Vagina (tissue), 2 donors: ENCODE data around the gene MYCN. TPM values are rescaled to one million over a fixed set of nuclear protein-coding genes. Genes with fewer than 3 reads are reported as not detected.
A peak's percentile ranks its signal among the peaks of the same experiment; 100 is the strongest.

Source experiments
- DNase-seq, 2 donors: peaks; one replicate each; pipeline ENCODE4 v3.0.0-alpha.2; 2017; ENCODE audit errors: extremely low spot score in 2 of 2
- H3K27ac ChIP-seq: fragments of 200-600 bp; sonication (generic); one replicate; pipeline ENCODE4 v1.5.1; 2019
- H3K27me3 ChIP-seq: fragments of 200-600 bp; sonication (generic); one replicate; pipeline ENCODE4 v1.5.1; 2019
- H3K36me3 ChIP-seq, 2 donors: fragments of 200-600 bp; sonication (generic); one replicate each; pipeline ENCODE4 v1.5.1; 2017 to 2019
- H3K4me1 ChIP-seq: fragments of 200-600 bp; sonication (generic); one replicate; pipeline ENCODE4 v1.5.1; 2019
- H3K4me3 ChIP-seq, 2 donors: fragments of 200-600 bp; sonication (generic); 1 replicate in 1 of 2; 2 replicates in 1 of 2; pipeline ENCODE4 v1.5.1; 2016 to 2019
- H3K9me3 ChIP-seq: fragments of 200-600 bp; sonication (generic); one replicate; pipeline ENCODE4 v1.5.1; 2019
- POLR2A ChIP-seq, 2 donors: fragments of 450-650 bp; IDR thresholded peaks; one replicate each; pipeline ENCODE4 v1.6.1; 2017; ENCODE audit warnings: antibody characterized with exemption in 2 of 2, mild to moderate bottlenecking in 2 of 2, moderate library complexity in 2 of 2
- POLR2AphosphoS5 ChIP-seq, 2 donors: sonication (generic); formaldehyde crosslinking; IDR thresholded peaks; one replicate each; pipeline ENCODE4 v1.9.0; 2017; ENCODE audit warnings: antibody characterized with exemption in 2 of 2, mild to moderate bottlenecking in 2 of 2, low read depth in 1 of 2; ENCODE audit not compliant: insufficient read depth in 1 of 2
- intact Hi-C: fragments of 100-400 bp; cut with DNase I; formaldehyde crosslinking; loops from one replicate; pipeline ENCODE4 v1.15.1; 2023
- total RNA-seq: library from RNA; depleted of rRNA; stranded (reverse); fragments of >200 nt; gene quantifications from one replicate; pipeline ENCODE4 v1.2.3, GENCODE V29; 2016
- TF ChIP-seq, protein P1 (sequence below), 3 experiments: fragments of 450-650 bp in 2 of 3; fragments of 200-600 bp in 1 of 3; sonication (generic) in 1 of 3; IDR thresholded peaks; one replicate each; pipeline ENCODE4 v1.5.1; 2017 to 2019; ENCODE audit warnings: antibody characterized with exemption in 3 of 3, mild to moderate bottlenecking in 2 of 3, moderate library complexity in 2 of 3

Gene MYCN
- 2.0 TPM for total RNA-seq

DNA sequence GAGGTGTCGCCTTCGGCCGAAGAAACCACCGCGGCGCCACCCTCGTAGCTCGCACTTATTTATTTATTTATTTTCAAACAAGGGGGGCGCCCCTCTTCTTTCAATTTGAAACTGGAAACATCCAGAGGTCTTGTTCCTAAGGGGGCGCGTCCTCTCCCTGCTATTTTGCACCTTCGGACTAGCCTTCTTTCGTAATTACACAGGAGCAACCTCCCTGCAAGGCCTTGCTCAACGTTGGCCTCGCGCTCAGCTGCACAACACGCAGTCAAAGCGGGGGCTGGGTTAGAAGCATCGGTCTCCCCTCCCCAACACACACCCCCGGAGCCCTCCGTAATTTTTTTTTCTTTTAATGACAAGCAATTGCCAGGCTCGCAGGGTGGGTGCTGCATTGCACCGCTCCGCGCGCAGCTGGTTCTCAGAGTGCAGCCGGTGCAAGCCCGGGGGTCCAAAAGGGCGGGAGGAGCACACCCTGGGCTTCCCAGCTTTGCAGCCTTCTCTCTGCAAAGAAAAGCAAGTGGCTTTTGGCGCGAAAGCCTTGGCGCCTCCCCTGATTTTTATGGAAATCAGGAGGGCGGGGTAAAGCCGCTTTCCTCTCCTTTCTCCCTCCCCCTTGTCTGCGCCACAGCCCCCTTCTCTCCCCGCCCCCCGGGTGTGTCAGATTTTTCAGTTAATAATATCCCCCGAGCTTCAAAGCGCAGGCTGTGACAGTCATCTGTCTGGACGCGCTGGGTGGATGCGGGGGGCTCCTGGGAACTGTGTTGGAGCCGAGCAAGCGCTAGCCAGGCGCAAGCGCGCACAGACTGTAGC is at the start of gene MYCN:
TSS of gene MYCN (plus strand) at position 697 of the 807 bp plus-strand sequence. CDS start 1,515 bp downstream, outside the sequence.
- H3K4me1 ChIP-seq, result peaks cover 47% of the 10 kb centered on the region
- peak within 1 kb of the TSS; percentile 48 to 61 for H3K4me3 ChIP-seq
- DNase-seq, result no peak
- TF ChIP-seq POLR2A (IDR thresholded peaks at IDR 0.05) (no peak), POLR2AphosphoS5 (IDR thresholded peaks at IDR 0.05; ENCODE audit: insufficient read depth in 1 of 2, low read depth in 1 of 2) (no peak)
- TF ChIP-seq, protein P1, sequence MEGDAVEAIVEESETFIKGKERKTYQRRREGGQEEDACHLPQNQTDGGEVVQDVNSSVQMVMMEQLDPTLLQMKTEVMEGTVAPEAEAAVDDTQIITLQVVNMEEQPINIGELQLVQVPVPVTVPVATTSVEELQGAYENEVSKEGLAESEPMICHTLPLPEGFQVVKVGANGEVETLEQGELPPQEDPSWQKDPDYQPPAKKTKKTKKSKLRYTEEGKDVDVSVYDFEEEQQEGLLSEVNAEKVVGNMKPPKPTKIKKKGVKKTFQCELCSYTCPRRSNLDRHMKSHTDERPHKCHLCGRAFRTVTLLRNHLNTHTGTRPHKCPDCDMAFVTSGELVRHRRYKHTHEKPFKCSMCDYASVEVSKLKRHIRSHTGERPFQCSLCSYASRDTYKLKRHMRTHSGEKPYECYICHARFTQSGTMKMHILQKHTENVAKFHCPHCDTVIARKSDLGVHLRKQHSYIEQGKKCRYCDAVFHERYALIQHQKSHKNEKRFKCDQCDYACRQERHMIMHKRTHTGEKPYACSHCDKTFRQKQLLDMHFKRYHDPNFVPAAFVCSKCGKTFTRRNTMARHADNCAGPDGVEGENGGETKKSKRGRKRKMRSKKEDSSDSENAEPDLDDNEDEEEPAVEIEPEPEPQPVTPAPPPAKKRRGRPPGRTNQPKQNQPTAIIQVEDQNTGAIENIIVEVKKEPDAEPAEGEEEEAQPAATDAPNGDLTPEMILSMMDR (IDR thresholded peaks at IDR 0.05), result peak in 2 of 3 experiments; percentile 39 to 81
- no peak within 1 kb of the TSS for H3K27ac ChIP-seq
- H3K36me3 ChIP-seq, result no peaks in the 10 kb centered on the region
- intact Hi-C loops, result loop anchor here (5.0 kb wide), 1 partner anchor 667 kb away; no protein-coding TSS in a partner anchor
- H3K9me3 ChIP-seq, result no peaks in the 10 kb centered on the region
- no peaks in the 10 kb centered on the region for H3K27me3 ChIP-seq

DNA sequence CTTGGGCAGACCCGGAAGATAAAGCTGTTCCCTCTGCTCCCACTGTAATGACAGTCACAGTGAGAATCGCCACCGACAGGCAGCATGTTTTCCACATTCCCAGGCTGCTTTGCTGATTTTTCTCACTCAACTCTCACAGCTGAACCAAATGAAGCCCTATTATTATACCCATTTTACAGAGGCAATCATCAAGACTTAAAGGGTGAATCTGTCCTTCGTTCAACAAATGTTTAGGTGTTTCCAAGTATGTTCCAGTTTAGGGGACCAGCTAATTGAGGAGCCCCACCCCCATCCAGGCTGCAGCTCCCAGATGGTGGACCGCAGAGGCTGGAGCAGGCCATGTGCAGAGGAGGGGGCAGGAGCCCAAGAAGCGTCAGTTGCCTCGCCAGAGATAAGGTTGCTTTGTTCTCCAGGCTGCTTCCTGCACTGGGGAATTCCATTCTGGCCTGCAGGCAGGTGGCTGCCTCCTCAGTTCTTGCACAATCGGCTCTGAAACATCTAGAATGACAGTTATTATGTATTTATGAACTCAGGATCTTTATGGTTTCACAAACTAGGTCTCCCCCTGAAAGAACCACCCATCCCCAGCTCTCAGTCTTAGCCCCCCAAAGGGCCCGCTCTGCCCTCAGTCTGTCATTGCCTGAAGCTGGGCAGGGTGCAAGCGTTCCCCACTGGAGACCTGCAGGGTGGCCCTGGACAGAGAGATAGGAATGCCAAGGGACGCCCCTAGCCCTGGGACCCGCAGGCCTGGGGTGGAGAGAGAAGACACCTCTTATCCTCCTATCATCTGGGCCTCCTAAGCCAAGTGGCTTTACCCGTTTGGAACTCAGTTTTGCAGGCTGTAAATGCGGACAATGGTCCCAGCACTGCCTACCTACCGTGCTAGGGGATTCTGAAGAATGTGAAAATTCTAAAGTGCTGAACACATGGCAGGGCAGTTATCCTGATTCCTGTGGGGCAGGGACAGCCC is 49.1 kb upstream of the MYCN start:
- TF ChIP-seq POLR2AphosphoS5 (IDR thresholded peaks at IDR 0.05; ENCODE audit: insufficient read depth in 1 of 2, low read depth in 1 of 2) (no peak), POLR2A (IDR thresholded peaks at IDR 0.05) (no peak)
- TF ChIP-seq, protein P1 (IDR thresholded peaks at IDR 0.05), result no peak
- Histone ChIP-seq H3K4me3 (no peak overlapping the region), H3K4me1 (no peaks in the 10 kb centered on the region), H3K9me3 (no peaks in the 10 kb centered on the region), H3K27ac (no peak overlapping the region), H3K27me3 (no peaks in the 10 kb centered on the region), H3K36me3 (no peaks in the 10 kb centered on the region)
- DNase-seq, result no peak
- intact Hi-C loops, result no loop called here

DNA sequence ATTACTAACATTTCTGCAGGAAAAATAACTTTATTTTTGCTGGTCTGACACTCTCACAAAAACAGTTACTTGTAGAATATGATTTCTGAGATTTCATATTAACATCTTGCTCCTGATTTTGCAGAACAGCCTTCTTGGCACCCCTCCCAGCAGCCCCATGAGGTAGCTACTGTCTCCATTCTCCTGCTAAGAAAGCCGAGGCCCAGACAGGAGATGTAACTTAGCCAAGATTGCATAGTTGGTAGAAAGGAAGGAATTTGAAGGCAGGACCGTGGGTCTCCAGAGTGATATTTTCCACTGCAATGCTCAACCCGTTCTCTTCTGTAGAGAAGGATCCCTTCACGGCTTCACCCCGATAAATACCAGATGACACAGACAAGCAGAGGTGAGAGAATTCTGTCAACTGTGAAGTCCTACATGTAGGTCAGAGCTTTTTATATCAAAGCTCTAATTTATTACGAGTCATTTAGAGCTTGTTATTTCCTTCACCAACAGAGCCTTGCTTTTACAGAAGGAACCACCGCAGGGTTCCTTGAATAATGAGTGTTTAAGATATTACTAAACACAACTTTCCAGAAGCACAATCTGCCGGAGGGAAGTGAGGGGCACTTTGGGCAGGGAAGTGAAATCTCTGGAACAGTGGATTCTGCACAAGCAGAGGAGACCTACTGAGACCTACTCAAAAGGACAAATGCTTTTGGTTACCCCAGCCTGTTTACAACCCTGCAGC is 48.0 kb upstream of the MYCN start:
- intact Hi-C loops, result no loop called here
- H3K9me3 ChIP-seq, result no peaks in the 10 kb centered on the region
- no peaks in the 10 kb centered on the region for H3K4me1 ChIP-seq
- H3K27me3 ChIP-seq, result no peaks in the 10 kb centered on the region
- no peak overlapping the region for H3K27ac ChIP-seq
- H3K4me3 ChIP-seq, result no peak overlapping the region
- no peak for DNase-seq
- TF ChIP-seq, protein P1 (IDR thresholded peaks at IDR 0.05), result no peak
- TF ChIP-seq POLR2AphosphoS5 (IDR thresholded peaks at IDR 0.05; ENCODE audit: insufficient read depth in 1 of 2, low read depth in 1 of 2) (no peak), POLR2A (IDR thresholded peaks at IDR 0.05) (no peak)
- no peaks in the 10 kb centered on the region for H3K36me3 ChIP-seq

DNA sequence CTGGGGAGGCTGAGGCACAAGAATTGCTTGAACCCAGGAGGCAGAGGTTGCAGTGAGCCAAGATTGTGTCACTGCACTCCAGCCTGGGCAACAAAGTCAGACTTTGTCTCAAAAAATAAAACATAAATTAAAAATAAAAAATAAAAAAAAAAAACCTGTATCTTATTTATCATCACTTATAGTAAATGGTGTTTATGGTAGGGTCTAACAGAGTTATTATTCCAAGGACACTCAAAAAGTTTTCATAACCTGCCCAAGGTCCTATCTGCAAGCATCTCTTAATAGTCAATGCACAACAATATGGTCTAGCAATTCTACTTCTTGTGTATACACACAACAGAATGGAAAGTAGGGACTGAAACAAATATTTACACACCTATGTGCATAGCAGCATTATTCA is 47.3 kb upstream of the MYCN start:
- TF ChIP-seq POLR2A (IDR thresholded peaks at IDR 0.05), result no peak
- TF ChIP-seq POLR2AphosphoS5 (IDR thresholded peaks at IDR 0.05; ENCODE audit: insufficient read depth in 1 of 2, low read depth in 1 of 2), result no peak
- TF ChIP-seq, protein P1 (IDR thresholded peaks at IDR 0.05), result no peak
- Histone ChIP-seq H3K27ac (no peak overlapping the region), H3K27me3 (no peaks in the 10 kb centered on the region), H3K4me1 (no peaks in the 10 kb centered on the region), H3K4me3 (no peak overlapping the region), H3K36me3 (no peaks in the 10 kb centered on the region), H3K9me3 (no peaks in the 10 kb centered on the region)
- intact Hi-C loops, result no loop called here
- no peak for DNase-seq
